Measurements from ENCODE around the gene ADGRB3.

ADGRB3 gene

DNA sequence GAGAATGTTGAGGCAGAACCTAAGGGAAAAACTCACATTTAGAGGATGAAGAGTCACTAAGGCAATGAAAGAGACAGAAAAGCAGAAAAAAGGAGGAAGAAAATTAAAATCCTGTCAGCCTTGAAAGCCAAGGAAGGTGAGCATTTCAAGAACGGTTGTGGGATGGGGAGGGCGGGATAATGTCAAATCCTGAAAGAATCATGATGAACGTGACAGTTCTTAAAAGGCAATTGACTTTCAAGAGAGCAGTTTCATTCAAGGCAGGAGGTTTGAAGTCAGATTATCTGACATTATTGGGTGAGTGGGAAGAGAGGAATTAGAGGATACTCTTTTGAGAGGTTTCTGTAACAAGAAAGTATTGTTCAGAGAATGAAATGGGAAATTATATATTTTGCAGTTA, 284.5 kb downstream of the ADGRB3 start:
- H2BK5ac ChIP-seq (ENCODE audit: low read length) = no peak overlapping the region
- H2BK120ac ChIP-seq (ENCODE audit: low read depth, low read length) = no peak overlapping the region
- H3K4me2 ChIP-seq (ENCODE audit: low read length) = no peak overlapping the region
- no peak overlapping the region for H3K9ac ChIP-seq (ENCODE audit: low read length)
- no peaks in the 10 kb centered on the region for H3K4me1 ChIP-seq (ENCODE audit: control insufficient read depth, low read depth, low read length)
- no peak overlapping the region for H3K23ac ChIP-seq (ENCODE audit: low read length)
- no peaks in the 10 kb centered on the region for H3K27me3 ChIP-seq (ENCODE audit: insufficient read depth, low read length, poor library complexity)
- no peak overlapping the region for H2BK15ac ChIP-seq (replicated peaks; ENCODE audit: low read depth)
- no peak overlapping the region for H2AK5ac ChIP-seq (ENCODE audit: low read length)
- no peak overlapping the region for H4K8ac ChIP-seq (ENCODE audit: low read depth, low read length)
- no peak overlapping the region for H3K56ac ChIP-seq (ENCODE audit: low read length)
- no peak overlapping the region for H3K18ac ChIP-seq (ENCODE audit: low read length)
- H3K4me3 ChIP-seq (ENCODE audit: low read length) = no peak overlapping the region
- no CpG with 5 or more reads among the region's 3 CpGs for WGBS (ENCODE audit: extremely low coverage, insufficient coverage, low lambda C conversion rate)
- no peak overlapping the region for H3K27ac ChIP-seq (ENCODE audit: low read depth, low read length)
- no peaks in the 10 kb centered on the region for H3K36me3 ChIP-seq (ENCODE audit: control insufficient read depth, insufficient read depth, low read length)
- H3K4ac ChIP-seq (ENCODE audit: low read depth, low read length) = no peak overlapping the region
- H4K5ac ChIP-seq (ENCODE audit: low read length) = no peak overlapping the region
- no peaks in the 10 kb centered on the region for H3K79me1 ChIP-seq (ENCODE audit: low read length)
- DNase-seq = no peak
- H3K79me2 ChIP-seq (ENCODE audit: control insufficient read depth, insufficient read depth, low read length) = no peaks in the 10 kb centered on the region

DNA sequence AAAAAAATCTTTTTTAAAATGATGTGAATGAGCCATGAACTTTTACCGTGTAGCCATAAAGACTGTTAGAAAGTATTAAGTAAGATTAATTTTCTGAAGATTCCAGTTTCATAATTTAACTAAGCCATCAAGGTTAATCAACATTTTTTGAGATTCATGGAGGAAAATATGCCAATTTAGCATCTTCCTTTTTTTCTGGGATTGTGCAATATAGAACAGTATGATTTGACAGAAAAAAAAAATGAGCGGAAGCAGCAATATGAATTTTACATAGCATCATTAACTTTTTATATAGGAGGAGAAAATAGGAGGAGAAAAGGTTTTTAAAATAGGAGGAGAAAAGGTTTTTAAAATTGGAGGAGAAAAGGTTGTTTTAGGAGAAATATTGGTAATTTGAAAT, 306.3 kb downstream of the ADGRB3 start:
- no peak overlapping the region for H3K56ac ChIP-seq (ENCODE audit: low read length)
- H4K8ac ChIP-seq (ENCODE audit: low read depth, low read length) = no peak overlapping the region
- no peak overlapping the region for H3K4me2 ChIP-seq (ENCODE audit: low read length)
- no peaks in the 10 kb centered on the region for H3K36me3 ChIP-seq (ENCODE audit: control insufficient read depth, insufficient read depth, low read length)
- H3K18ac ChIP-seq (ENCODE audit: low read length) = no peak overlapping the region
- no peaks in the 10 kb centered on the region for H3K27me3 ChIP-seq (ENCODE audit: insufficient read depth, low read length, poor library complexity)
- no peak overlapping the region for H2BK120ac ChIP-seq (ENCODE audit: low read depth, low read length)
- no peaks in the 10 kb centered on the region for H3K79me1 ChIP-seq (ENCODE audit: low read length)
- no peaks in the 10 kb centered on the region for H3K79me2 ChIP-seq (ENCODE audit: control insufficient read depth, insufficient read depth, low read length)
- no peak overlapping the region for H3K27ac ChIP-seq (ENCODE audit: low read depth, low read length)
- H3K4me3 ChIP-seq (ENCODE audit: low read length) = no peak overlapping the region
- H2BK5ac ChIP-seq (ENCODE audit: low read length) = no peak overlapping the region
- no peaks in the 10 kb centered on the region for H3K4me1 ChIP-seq (ENCODE audit: control insufficient read depth, low read depth, low read length)
- no peak overlapping the region for H2AK5ac ChIP-seq (ENCODE audit: low read length)
- no peak overlapping the region for H3K4ac ChIP-seq (ENCODE audit: low read depth, low read length)
- H3K9ac ChIP-seq (ENCODE audit: low read length) = no peak overlapping the region
- no peak for DNase-seq
- no CpG with 5 or more reads among the region's 2 CpGs for WGBS (ENCODE audit: extremely low coverage, insufficient coverage, low lambda C conversion rate)
- no peak overlapping the region for H4K5ac ChIP-seq (ENCODE audit: low read length)
- no peak overlapping the region for H3K23ac ChIP-seq (ENCODE audit: low read length)
- no peak overlapping the region for H2BK15ac ChIP-seq (replicated peaks; ENCODE audit: low read depth)

GRCh38 chr6:68947721-68948120, 312.6 kb downstream of the ADGRB3 start:
- H3K4me1 ChIP-seq (ENCODE audit: control insufficient read depth, low read depth, low read length) = no peaks in the 10 kb centered on the region
- no peaks in the 10 kb centered on the region for H3K36me3 ChIP-seq (ENCODE audit: control insufficient read depth, insufficient read depth, low read length)
- no peak overlapping the region for H3K23ac ChIP-seq (ENCODE audit: low read length)
- H4K8ac ChIP-seq (ENCODE audit: low read depth, low read length) = no peak overlapping the region
- H3K79me1 ChIP-seq (ENCODE audit: low read length) = no peaks in the 10 kb centered on the region
- H3K27me3 ChIP-seq (ENCODE audit: insufficient read depth, low read length, poor library complexity) = no peaks in the 10 kb centered on the region
- H3K4ac ChIP-seq (ENCODE audit: low read depth, low read length) = no peak overlapping the region
- no peak overlapping the region for H2BK5ac ChIP-seq (ENCODE audit: low read length)
- no peak overlapping the region for H2AK5ac ChIP-seq (ENCODE audit: low read length)
- H3K27ac ChIP-seq (ENCODE audit: low read depth, low read length) = no peak overlapping the region
- no peak overlapping the region for H2BK120ac ChIP-seq (ENCODE audit: low read depth, low read length)
- WGBS (ENCODE audit: extremely low coverage, insufficient coverage, low lambda C conversion rate) = no CpG with 5 or more reads among the region's 5 CpGs
- no peak overlapping the region for H2BK15ac ChIP-seq (replicated peaks; ENCODE audit: low read depth)
- no peak overlapping the region for H4K5ac ChIP-seq (ENCODE audit: low read length)
- H3K9ac ChIP-seq (ENCODE audit: low read length) = no peak overlapping the region
- H3K4me2 ChIP-seq (ENCODE audit: low read length) = no peak overlapping the region
- no peak overlapping the region for H3K4me3 ChIP-seq (ENCODE audit: low read length)
- no peak overlapping the region for H3K56ac ChIP-seq (ENCODE audit: low read length)
- H3K18ac ChIP-seq (ENCODE audit: low read length) = no peak overlapping the region
- DNase-seq = no peak
- H3K79me2 ChIP-seq (ENCODE audit: control insufficient read depth, insufficient read depth, low read length) = no peaks in the 10 kb centered on the region

- H3K36me3 ChIP-seq (ENCODE audit: control insufficient read depth, insufficient read depth, low read length) = no peaks in the 10 kb centered on the region
- no peaks in the 10 kb centered on the region for H3K79me1 ChIP-seq (ENCODE audit: low read length)
- no peak overlapping the region for H3K23ac ChIP-seq (ENCODE audit: low read length)
- DNase-seq = no peak
- no peak overlapping the region for H2BK5ac ChIP-seq (ENCODE audit: low read length)
- H3K79me2 ChIP-seq (ENCODE audit: control insufficient read depth, insufficient read depth, low read length) = no peaks in the 10 kb centered on the region
- no peak overlapping the region for H2BK15ac ChIP-seq (replicated peaks; ENCODE audit: low read depth)
- no peak overlapping the region for H2BK120ac ChIP-seq (ENCODE audit: low read depth, low read length)
- no peaks in the 10 kb centered on the region for H3K4me1 ChIP-seq (ENCODE audit: control insufficient read depth, low read depth, low read length)
- no peaks in the 10 kb centered on the region for H3K27me3 ChIP-seq (ENCODE audit: insufficient read depth, low read length, poor library complexity)
- no peak overlapping the region for H3K4me3 ChIP-seq (ENCODE audit: low read length)
- no peak overlapping the region for H4K5ac ChIP-seq (ENCODE audit: low read length)
- no peak overlapping the region for H2AK5ac ChIP-seq (ENCODE audit: low read length)
- H3K4me2 ChIP-seq (ENCODE audit: low read length) = no peak overlapping the region
- no peak overlapping the region for H4K8ac ChIP-seq (ENCODE audit: low read depth, low read length)
- H3K18ac ChIP-seq (ENCODE audit: low read length) = no peak overlapping the region
- WGBS (ENCODE audit: extremely low coverage, insufficient coverage, low lambda C conversion rate) = no CpG with 5 or more reads among the region's 10 CpGs
- no peak overlapping the region for H3K27ac ChIP-seq (ENCODE audit: low read depth, low read length)
- no peak overlapping the region for H3K4ac ChIP-seq (ENCODE audit: low read depth, low read length)
- H3K56ac ChIP-seq (ENCODE audit: low read length) = no peak overlapping the region
- H3K9ac ChIP-seq (ENCODE audit: low read length) = no peak overlapping the region
Measured at GRCh38 chr6:68951270-68951669, 316.2 kb downstream of the ADGRB3 start.

DNA sequence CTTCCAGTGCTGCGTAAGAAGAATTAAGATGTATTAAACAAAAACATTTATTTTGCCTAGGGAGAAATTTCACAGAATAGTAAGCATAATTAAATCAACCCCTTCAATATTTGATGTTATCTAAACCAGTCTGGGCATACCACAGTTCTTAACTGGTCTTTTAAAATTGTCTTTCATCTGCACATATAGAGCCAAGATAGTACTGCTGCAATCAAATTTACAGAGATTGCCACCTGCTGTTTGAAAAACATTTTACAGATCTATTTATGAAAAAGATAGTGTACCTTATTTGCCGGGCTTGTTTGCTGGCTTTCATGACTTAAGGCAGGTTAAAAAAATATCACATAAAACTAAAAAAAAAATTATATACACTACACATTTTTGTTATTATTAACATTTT, 323.2 kb downstream of the ADGRB3 start:
- no peak overlapping the region for H3K4me3 ChIP-seq (ENCODE audit: low read length)
- H2BK5ac ChIP-seq (ENCODE audit: low read length) = no peak overlapping the region
- H3K18ac ChIP-seq (ENCODE audit: low read length) = no peak overlapping the region
- WGBS (ENCODE audit: extremely low coverage, insufficient coverage, low lambda C conversion rate) = no CpG with 5 or more reads among the region's 2 CpGs
- no peak overlapping the region for H3K9ac ChIP-seq (ENCODE audit: low read length)
- no peak overlapping the region for H3K4me2 ChIP-seq (ENCODE audit: low read length)
- DNase-seq = no peak
- no peak overlapping the region for H2BK15ac ChIP-seq (replicated peaks; ENCODE audit: low read depth)
- H2AK5ac ChIP-seq (ENCODE audit: low read length) = no peak overlapping the region
- no peak overlapping the region for H3K4ac ChIP-seq (ENCODE audit: low read depth, low read length)
- H3K27ac ChIP-seq (ENCODE audit: low read depth, low read length) = no peak overlapping the region
- H3K23ac ChIP-seq (ENCODE audit: low read length) = no peak overlapping the region
- no peaks in the 10 kb centered on the region for H3K4me1 ChIP-seq (ENCODE audit: control insufficient read depth, low read depth, low read length)
- no peaks in the 10 kb centered on the region for H3K36me3 ChIP-seq (ENCODE audit: control insufficient read depth, insufficient read depth, low read length)
- H3K79me2 ChIP-seq (ENCODE audit: control insufficient read depth, insufficient read depth, low read length) = no peaks in the 10 kb centered on the region
- no peak overlapping the region for H3K56ac ChIP-seq (ENCODE audit: low read length)
- H3K27me3 ChIP-seq (ENCODE audit: insufficient read depth, low read length, poor library complexity) = no peaks in the 10 kb centered on the region
- no peaks in the 10 kb centered on the region for H3K79me1 ChIP-seq (ENCODE audit: low read length)
- H4K5ac ChIP-seq (ENCODE audit: low read length) = no peak overlapping the region
- H2BK120ac ChIP-seq (ENCODE audit: low read depth, low read length) = no peak overlapping the region
- H4K8ac ChIP-seq (ENCODE audit: low read depth, low read length) = no peak overlapping the region

GRCh38 chr6:68967549-68968300, 332.6 kb downstream of the ADGRB3 start:
- H3K36me3 ChIP-seq (ENCODE audit: control insufficient read depth, insufficient read depth, low read length) = no peaks in the 10 kb centered on the region
- no peaks in the 10 kb centered on the region for H3K4me1 ChIP-seq (ENCODE audit: control insufficient read depth, low read depth, low read length)
- H4K5ac ChIP-seq (ENCODE audit: low read length) = no peak overlapping the region
- H3K79me1 ChIP-seq (ENCODE audit: low read length) = no peaks in the 10 kb centered on the region
- H2BK120ac ChIP-seq (ENCODE audit: low read depth, low read length) = no peak overlapping the region
- H3K9ac ChIP-seq (ENCODE audit: low read length) = no peak overlapping the region
- no peak overlapping the region for H3K27ac ChIP-seq (ENCODE audit: low read depth, low read length)
- no peak overlapping the region for H3K18ac ChIP-seq (ENCODE audit: low read length)
- no CpG with 5 or more reads among the region's 11 CpGs for WGBS (ENCODE audit: extremely low coverage, insufficient coverage, low lambda C conversion rate)
- H2AK5ac ChIP-seq (ENCODE audit: low read length) = no peak overlapping the region
- H3K79me2 ChIP-seq (ENCODE audit: control insufficient read depth, insufficient read depth, low read length) = no peaks in the 10 kb centered on the region
- DNase-seq = peak; percentile 71
- no peak overlapping the region for H3K4ac ChIP-seq (ENCODE audit: low read depth, low read length)
- no peak overlapping the region for H3K4me3 ChIP-seq (ENCODE audit: low read length)
- no peak overlapping the region for H4K8ac ChIP-seq (ENCODE audit: low read depth, low read length)
- H2BK5ac ChIP-seq (ENCODE audit: low read length) = no peak overlapping the region
- H3K56ac ChIP-seq (ENCODE audit: low read length) = no peak overlapping the region
- H3K23ac ChIP-seq (ENCODE audit: low read length) = no peak overlapping the region
- no peak overlapping the region for H3K4me2 ChIP-seq (ENCODE audit: low read length)
- no peaks in the 10 kb centered on the region for H3K27me3 ChIP-seq (ENCODE audit: insufficient read depth, low read length, poor library complexity)
- no peak overlapping the region for H2BK15ac ChIP-seq (replicated peaks; ENCODE audit: low read depth)
